ENCODE data around the gene GALK1.
A peak's percentile ranks its signal among the peaks of the same experiment; 100 is the strongest.

Gene GALK1

GRCh38 chr17:75773808-75774470, 8.9 kb upstream of the GALK1 start:
- TF ChIP-seq, protein P1, sequence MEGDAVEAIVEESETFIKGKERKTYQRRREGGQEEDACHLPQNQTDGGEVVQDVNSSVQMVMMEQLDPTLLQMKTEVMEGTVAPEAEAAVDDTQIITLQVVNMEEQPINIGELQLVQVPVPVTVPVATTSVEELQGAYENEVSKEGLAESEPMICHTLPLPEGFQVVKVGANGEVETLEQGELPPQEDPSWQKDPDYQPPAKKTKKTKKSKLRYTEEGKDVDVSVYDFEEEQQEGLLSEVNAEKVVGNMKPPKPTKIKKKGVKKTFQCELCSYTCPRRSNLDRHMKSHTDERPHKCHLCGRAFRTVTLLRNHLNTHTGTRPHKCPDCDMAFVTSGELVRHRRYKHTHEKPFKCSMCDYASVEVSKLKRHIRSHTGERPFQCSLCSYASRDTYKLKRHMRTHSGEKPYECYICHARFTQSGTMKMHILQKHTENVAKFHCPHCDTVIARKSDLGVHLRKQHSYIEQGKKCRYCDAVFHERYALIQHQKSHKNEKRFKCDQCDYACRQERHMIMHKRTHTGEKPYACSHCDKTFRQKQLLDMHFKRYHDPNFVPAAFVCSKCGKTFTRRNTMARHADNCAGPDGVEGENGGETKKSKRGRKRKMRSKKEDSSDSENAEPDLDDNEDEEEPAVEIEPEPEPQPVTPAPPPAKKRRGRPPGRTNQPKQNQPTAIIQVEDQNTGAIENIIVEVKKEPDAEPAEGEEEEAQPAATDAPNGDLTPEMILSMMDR (IDR thresholded peaks at IDR 0.05; ENCODE audit: low read depth, low read length), result no peak
- no peak for TF ChIP-seq EZH2phosphoT487 (IDR thresholded peaks at IDR 0.05; ENCODE audit: low read depth)
- Histone ChIP-seq H3K79me2 (ENCODE audit: low read length) (peaks cover 15% of the 10 kb centered on the region), H3K4me2 (ENCODE audit: low read length) (no peak overlapping the region), H3K4me1 (ENCODE audit: low read length) (peaks cover 12% of the 10 kb centered on the region), H4K20me1 (ENCODE audit: insufficient read depth, low read length) (peaks cover 29% of the 10 kb centered on the region), H2AFZ (ENCODE audit: low read depth, low read length) (no peak overlapping the region), H3K36me3 (replicated peaks; ENCODE audit: low read depth, low read length) (peaks cover 33% of the 10 kb centered on the region), H3K27me3 (ENCODE audit: low read depth, low read length) (no peaks in the 10 kb centered on the region), H3K9ac (ENCODE audit: low read length) (no peak overlapping the region), H3K27ac (ENCODE audit: low read length) (no peak overlapping the region), H3K4me3 (ENCODE audit: low read length) (no peak overlapping the region), H3K9me3 (ENCODE audit: insufficient read depth, low read length) (no peaks in the 10 kb centered on the region)

- Histone ChIP-seq H2AFZ (ENCODE audit: low read depth, low read length) (no peak overlapping the region), H3K27me3 (ENCODE audit: low read depth, low read length) (no peaks in the 10 kb centered on the region), H3K4me1 (ENCODE audit: low read length) (peaks cover 7% of the 10 kb centered on the region), H3K4me3 (ENCODE audit: low read length) (no peak overlapping the region), H3K36me3 (replicated peaks; ENCODE audit: low read depth, low read length) (peaks cover 26% of the 10 kb centered on the region), H3K27ac (ENCODE audit: low read length) (no peak overlapping the region), H3K9ac (ENCODE audit: low read length) (no peak overlapping the region), H4K20me1 (ENCODE audit: insufficient read depth, low read length) (peaks cover 22% of the 10 kb centered on the region), H3K4me2 (ENCODE audit: low read length) (no peak overlapping the region), H3K79me2 (ENCODE audit: low read length) (peaks cover 8% of the 10 kb centered on the region), H3K9me3 (ENCODE audit: insufficient read depth, low read length) (no peaks in the 10 kb centered on the region)
- TF ChIP-seq EZH2phosphoT487 (IDR thresholded peaks at IDR 0.05; ENCODE audit: low read depth), result no peak
- TF ChIP-seq, protein P1 (IDR thresholded peaks at IDR 0.05; ENCODE audit: low read depth, low read length), result no peak
Observed at GRCh38 chr17:75773121-75773807, 8.3 kb upstream of the GALK1 start.

DNA sequence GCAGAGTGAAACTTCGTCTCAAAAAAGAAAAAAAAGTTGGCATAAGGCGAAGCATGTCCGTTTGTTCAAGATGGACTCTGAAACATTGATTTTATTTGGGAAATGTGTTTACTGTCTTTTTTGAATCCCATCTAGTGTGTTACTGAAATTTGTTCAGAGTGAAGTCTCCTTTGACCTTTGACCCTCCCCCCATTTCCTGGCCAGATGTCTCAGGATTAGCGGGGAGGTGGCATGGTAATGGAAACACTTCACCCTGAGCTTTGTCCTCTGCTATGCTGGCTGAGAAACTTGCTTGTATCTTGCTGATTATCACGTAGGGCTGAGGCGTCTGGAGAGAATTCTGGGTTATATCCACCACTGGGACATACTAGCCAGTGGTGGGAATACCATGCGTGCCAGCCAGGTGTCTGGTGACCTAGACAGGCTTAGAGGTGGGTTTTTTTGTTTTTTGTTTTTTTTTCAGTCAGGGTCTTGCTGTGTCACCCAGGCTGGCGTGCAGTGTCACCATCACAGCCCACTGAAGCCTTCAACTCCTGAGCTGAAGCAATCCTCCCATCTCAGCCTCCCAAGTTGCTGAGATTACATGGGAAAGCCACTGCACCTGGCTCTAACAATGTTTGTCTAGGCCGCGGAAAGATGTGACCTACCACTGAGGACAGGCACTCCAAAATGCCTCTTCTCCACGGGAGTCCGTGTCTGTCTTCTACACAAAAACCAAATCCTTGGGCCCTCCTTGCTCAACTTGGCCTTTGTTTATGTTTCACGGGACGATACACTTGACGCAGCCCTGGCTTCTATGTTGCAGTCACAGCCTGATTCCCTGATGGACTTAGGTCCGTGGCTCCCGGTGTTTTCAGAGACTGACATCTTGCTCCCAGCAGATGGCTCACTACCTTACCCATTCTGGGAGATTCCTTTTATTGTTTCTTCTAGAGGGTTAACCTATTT, 6.6 kb upstream of the GALK1 start:
- H3K4me3 ChIP-seq (ENCODE audit: low read length), result no peak overlapping the region
- H3K9ac ChIP-seq (ENCODE audit: low read length), result no peak overlapping the region
- H3K4me1 ChIP-seq (ENCODE audit: low read length), result no peaks in the 10 kb centered on the region
- H3K9me3 ChIP-seq (ENCODE audit: insufficient read depth, low read length), result no peaks in the 10 kb centered on the region
- H3K36me3 ChIP-seq (replicated peaks; ENCODE audit: low read depth, low read length), result peaks cover 12% of the 10 kb centered on the region
- H3K27me3 ChIP-seq (ENCODE audit: low read depth, low read length), result no peaks in the 10 kb centered on the region
- H2AFZ ChIP-seq (ENCODE audit: low read depth, low read length), result no peak overlapping the region
- H3K4me2 ChIP-seq (ENCODE audit: low read length), result no peak overlapping the region
- no peaks in the 10 kb centered on the region for H3K79me2 ChIP-seq (ENCODE audit: low read length)
- peaks cover 6% of the 10 kb centered on the region for H4K20me1 ChIP-seq (ENCODE audit: insufficient read depth, low read length)
- no peak for TF ChIP-seq EZH2phosphoT487 (IDR thresholded peaks at IDR 0.05; ENCODE audit: low read depth)
- TF ChIP-seq, protein P1 (IDR thresholded peaks at IDR 0.05; ENCODE audit: low read depth, low read length), result peak; percentile 13; the same call in 1 of the 2 replicates
- no peak overlapping the region for H3K27ac ChIP-seq (ENCODE audit: low read length)

All from OCI-LY3 (cell line).